Large intestine (tissue), 3 donors: ENCODE results near the gene RCOR2. TPM values are rescaled to one million over a fixed set of nuclear protein-coding genes. Genes with fewer than 3 reads are reported as not detected.

ENCODE experiments used
- DNase-seq, 2 donors: peaks; one replicate each; pipeline versions ENCODE4 v3.0.0 to v3.0.0-alpha.2; 2013
- H3K27ac ChIP-seq: one replicate; pipeline ENCODE4 v1.5.1; 2013; ENCODE audit warnings: low read length
- H3K27me3 ChIP-seq: 2 replicates; pipeline ENCODE4 v1.6.1; 2013; ENCODE audit warnings: low read length; ENCODE audit not compliant: control insufficient read depth, insufficient read depth
- H3K36me3 ChIP-seq: 2 replicates; pipeline ENCODE4 v1.6.1; 2013; ENCODE audit warnings: low read length; ENCODE audit not compliant: control insufficient read depth, insufficient read depth
- H3K4me1 ChIP-seq: one replicate; pipeline ENCODE4 v1.6.1; 2013; ENCODE audit warnings: low read length; ENCODE audit not compliant: control insufficient read depth, insufficient read depth
- H3K4me3 ChIP-seq: one replicate; pipeline ENCODE4 v1.5.1; 2013; ENCODE audit warnings: low read length
- H3K9me3 ChIP-seq: one replicate; pipeline ENCODE4 v1.6.1; 2013; ENCODE audit warnings: mild to moderate bottlenecking, low read depth, low read length, moderate library complexity; ENCODE audit not compliant: control insufficient read depth
- WGBS: methylation state at CpG from one replicate; pipeline ENCODE4 v1.1.5; 2013; ENCODE audit warnings: low lambda C conversion rate; ENCODE audit not compliant: insufficient coverage; 5-methylcytosine and 5-hydroxymethylcytosine counted together
- polyA plus RNA-seq: library from polyadenylated mRNA; unstranded; fragments of 120-200 nt; gene quantifications from one replicate; pipeline ENCODE4 v1.2.1, GENCODE V29; 2013

RCOR2 gene
- polyA plus RNA-seq, 1 donor, result 6.3 TPM

- Histone ChIP-seq H3K4me1 (peaks cover 50% of the 10 kb centered on the region), H3K27me3 (no peaks in the 10 kb centered on the region), H3K36me3 (peaks cover 20% of the 10 kb centered on the region), H3K27ac (peak overlapping the region; percentile 98), H3K9me3 (no peaks in the 10 kb centered on the region), H3K4me3 (peak overlapping the region; percentile 16)
- WGBS, result no CpG with 5 or more reads among the region's 7 CpGs
- no peak for DNase-seq
Measured at GRCh38 chr11:63890368-63890767, 26.6 kb downstream of the RCOR2 start.

DNA sequence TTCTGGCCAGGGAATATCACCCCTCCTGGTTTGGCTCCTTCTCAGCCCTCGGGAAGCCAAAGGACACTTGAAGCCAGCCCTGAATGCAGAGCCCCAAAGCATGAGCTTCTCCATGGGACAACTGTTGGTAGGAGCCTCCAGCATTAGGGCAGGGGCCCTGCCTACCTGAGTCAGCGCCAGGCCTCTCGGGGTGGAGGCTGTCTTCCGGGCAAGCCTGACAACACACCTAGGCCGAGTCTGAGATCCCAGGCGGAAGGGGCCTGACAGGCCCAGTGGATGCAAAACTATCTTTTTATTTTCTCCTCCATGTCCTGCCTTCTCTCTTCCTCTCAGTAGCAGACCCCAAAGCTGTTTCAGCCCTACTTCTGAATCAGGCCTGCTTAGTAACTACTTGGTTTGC lies 27.6 kb downstream of the RCOR2 start:
- Histone ChIP-seq H3K9me3 (no peaks in the 10 kb centered on the region), H3K4me1 (peaks cover 56% of the 10 kb centered on the region), H3K27me3 (no peaks in the 10 kb centered on the region), H3K27ac (peak overlapping the region; percentile 98), H3K4me3 (peak overlapping the region; percentile 45), H3K36me3 (peaks cover 12% of the 10 kb centered on the region)
- no CpG with 5 or more reads among the region's 6 CpGs for WGBS
- peak; percentile 44 to 70 for DNase-seq

GRCh38 chr11:63888170-63889086 lies 28.5 kb downstream of the RCOR2 start:
- Histone ChIP-seq H3K9me3 (no peaks in the 10 kb centered on the region), H3K4me3 (peak overlapping the region; percentile 45), H3K4me1 (peaks cover 64% of the 10 kb centered on the region), H3K36me3 (peaks cover 12% of the 10 kb centered on the region), H3K27ac (peak overlapping the region; percentile 98), H3K27me3 (no peaks in the 10 kb centered on the region)
- WGBS, result 0% methylated on average over 1 of the region's 25 CpGs
- DNase-seq, result peak; percentile 85 to 95

GRCh38 chr11:63887386-63887999 lies 29.5 kb downstream of the RCOR2 start:
- no peak for DNase-seq
- WGBS, result 0% methylated on average over 1 of the region's 6 CpGs
- Histone ChIP-seq H3K9me3 (no peaks in the 10 kb centered on the region), H3K27ac (peak overlapping the region; percentile 98), H3K36me3 (peaks cover 10% of the 10 kb centered on the region), H3K4me3 (no peak overlapping the region), H3K27me3 (no peaks in the 10 kb centered on the region), H3K4me1 (peaks cover 64% of the 10 kb centered on the region)

GRCh38 chr11:63884196-63884932 lies 32.6 kb downstream of the RCOR2 start:
- H3K4me3 ChIP-seq, result no peak overlapping the region
- H3K27ac ChIP-seq, result peak overlapping the region; percentile 57
- no peaks in the 10 kb centered on the region for H3K9me3 ChIP-seq
- H3K27me3 ChIP-seq, result no peaks in the 10 kb centered on the region
- peaks cover 45% of the 10 kb centered on the region for H3K4me1 ChIP-seq
- no CpG with 5 or more reads among the region's 4 CpGs for WGBS
- peak in 1 of 2 donors; percentile 55 for DNase-seq
- peaks cover 2% of the 10 kb centered on the region for H3K36me3 ChIP-seq

GRCh38 chr11:63883791-63884190 lies 33.2 kb downstream of the RCOR2 start:
- Histone ChIP-seq H3K9me3 (no peaks in the 10 kb centered on the region), H3K4me3 (no peak overlapping the region), H3K4me1 (peaks cover 43% of the 10 kb centered on the region), H3K36me3 (peaks cover 3% of the 10 kb centered on the region), H3K27ac (peak overlapping the region; percentile 57), H3K27me3 (no peaks in the 10 kb centered on the region)
- WGBS, result no CpG with 5 or more reads among the region's 6 CpGs
- DNase-seq, result no peak

DNA sequence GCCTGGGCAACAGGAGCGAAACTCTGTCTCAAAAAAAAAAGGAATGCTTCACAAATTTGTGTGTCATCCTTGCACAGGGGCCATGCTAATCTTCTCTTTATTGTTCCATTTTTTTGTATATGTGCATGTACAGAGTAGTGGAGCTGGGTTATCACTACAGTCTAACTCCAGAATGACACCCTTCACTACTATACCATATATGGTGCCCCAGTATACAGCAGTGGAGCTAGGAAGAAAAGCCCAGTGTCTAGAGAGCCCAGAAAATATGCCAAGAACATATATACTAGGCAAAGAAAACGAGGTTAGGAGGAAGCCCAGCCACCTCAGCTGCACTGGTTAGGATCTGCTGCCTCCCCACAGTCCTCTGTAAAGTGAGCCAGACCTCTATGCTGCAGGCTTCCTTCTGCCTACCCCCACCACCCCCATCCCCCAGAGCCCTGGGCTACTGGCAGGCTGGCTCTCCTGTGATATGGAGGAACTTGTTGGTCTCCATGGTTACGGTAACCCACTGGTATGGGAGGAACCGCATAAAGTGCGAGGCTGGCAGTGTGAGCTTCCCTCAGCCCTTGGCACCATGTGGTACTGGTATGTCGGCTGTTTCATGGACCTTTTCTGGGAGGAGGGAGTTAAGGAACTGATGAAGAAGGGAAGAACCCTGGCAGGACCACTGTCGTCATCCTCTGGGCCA lies 34.3 kb downstream of the RCOR2 start:
- WGBS, result no CpG with 5 or more reads among the region's 7 CpGs
- Histone ChIP-seq H3K27ac (no peak overlapping the region), H3K9me3 (no peaks in the 10 kb centered on the region), H3K4me1 (peaks cover 35% of the 10 kb centered on the region), H3K36me3 (peaks cover 9% of the 10 kb centered on the region), H3K4me3 (no peak overlapping the region), H3K27me3 (no peaks in the 10 kb centered on the region)
- no peak for DNase-seq

GRCh38 chr11:63880403-63880790 lies 36.6 kb downstream of the RCOR2 start:
- Histone ChIP-seq H3K4me1 (peaks cover 25% of the 10 kb centered on the region), H3K36me3 (peaks cover 17% of the 10 kb centered on the region), H3K27ac (no peak overlapping the region), H3K9me3 (no peaks in the 10 kb centered on the region), H3K4me3 (no peak overlapping the region), H3K27me3 (no peaks in the 10 kb centered on the region)
- 100% methylated on average over 1 of the region's 3 CpGs for WGBS
- DNase-seq, result no peak

DNA sequence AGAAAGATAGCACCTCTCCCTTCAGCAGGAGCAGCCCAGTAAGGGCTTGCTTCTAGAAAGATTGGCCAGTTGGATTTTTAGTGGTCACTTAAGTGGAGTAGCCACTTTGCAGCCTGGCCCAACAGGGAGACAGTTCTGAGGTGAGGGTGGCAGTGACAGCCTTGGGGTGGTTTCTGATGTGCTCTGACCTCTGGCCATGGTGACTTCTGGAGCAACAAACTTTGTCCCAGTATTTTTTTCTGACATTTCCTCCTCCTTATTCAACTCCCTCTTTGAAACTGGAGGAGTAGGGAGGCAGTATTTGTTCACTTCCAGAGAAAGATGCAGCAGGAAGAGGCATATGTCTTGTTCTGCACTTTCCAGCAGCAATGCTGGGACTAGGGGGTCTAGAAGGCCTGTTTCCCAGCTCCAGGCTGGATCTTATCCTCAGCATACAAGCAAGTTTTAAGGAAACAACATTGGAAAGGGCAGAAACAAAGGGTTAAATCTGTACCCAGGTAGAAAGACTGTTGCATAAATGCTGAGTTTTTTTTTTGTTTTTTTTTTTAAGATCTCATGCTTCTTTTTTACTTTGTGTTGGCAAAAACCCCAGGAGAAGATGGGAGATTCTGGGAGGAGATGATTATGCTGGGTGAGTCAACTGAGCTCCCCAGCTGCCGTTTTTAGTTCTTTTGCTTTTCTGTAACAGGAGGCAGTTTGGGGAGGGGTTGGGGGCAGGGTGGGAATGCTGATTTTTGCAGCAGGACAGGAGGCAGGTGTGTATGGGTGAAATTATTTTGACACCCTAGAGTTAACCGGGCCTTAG lies 37.2 kb downstream of the RCOR2 start:
- 80% methylated on average over 1 of the region's 2 CpGs for WGBS
- Histone ChIP-seq H3K4me3 (no peak overlapping the region), H3K4me1 (peaks cover 27% of the 10 kb centered on the region), H3K27me3 (no peaks in the 10 kb centered on the region), H3K36me3 (peaks cover 17% of the 10 kb centered on the region), H3K27ac (peak overlapping the region; percentile 26), H3K9me3 (no peaks in the 10 kb centered on the region)
- peak in 1 of 2 donors; percentile 46 for DNase-seq
